HepG2 (cell line): ENCODE measurements around the gene TMEM239. TPM values are rescaled to one million over a fixed set of nuclear protein-coding genes. Genes with fewer than 3 reads are reported as not detected.

Experiments used
- ATAC-seq: fragments of 200-7000 bp; cut with Tn5 transposase; 3 replicates; pipeline ENCODE4 v1.9.1; 2020; ENCODE audit warnings: mild to moderate bottlenecking, moderate library complexity
- BruUV-seq: library from RNA; stranded (reverse); fragments of 400-500 nt; replicated peaks from 2 replicates; lab custom pipeline; 2021; lab: Mats Ljungman, UMichigan
- CTCF ChIA-PET: fragments of 300-600 bp; formaldehyde crosslinking; extraction: SDS; loops from one replicate; lab custom pipeline; 2021; ENCODE audit warnings: low total read pairs, inconsistent platforms, low intra/inter-chr PET ratio; lab: Yijun Ruan, JAX
- POLR2A ChIA-PET: fragments of 350-600 bp; sonication (Branson Sonifier 250); formaldehyde crosslinking; loops from one replicate; lab custom pipeline; 2020; ENCODE audit warnings: antibody characterized with exemption, inconsistent platforms; lab: Yijun Ruan, JAX
- DNase-seq: peaks from one replicate; pipeline ENCODE4 v3.0.0-alpha.2; 2015; ENCODE audit warnings: low spot score
- FAIRE-seq: peaks from 3 replicates; lab custom pipeline; 2011; peaks lifted over from hg19 to GRCh38; lab: Jason Lieb, UNC
- H2AFZ ChIP-seq: one replicate; pipeline ENCODE4 v1.6.1; 2011; ENCODE audit warnings: low read length, inconsistent platforms
- H3K27ac ChIP-seq: fragments of 300-600 bp; 3 replicates; pipeline ENCODE4 v1.8.0; 2011; ENCODE audit warnings: mixed run types, mild to moderate bottlenecking, mixed read lengths, low read length, inconsistent platforms; ENCODE audit not compliant: insufficient read depth; ENCODE audit errors: extremely low read length
- H3K27me3 ChIP-seq, 2 experiments: fragments of 200-600 bp in 1 of 2; 2 replicates in 1 of 2; 3 replicates in 1 of 2; pipeline versions ENCODE4 v1.6.0 to v1.8.0; 2011; ENCODE audit warnings: low read length in 2 of 2, mild to moderate bottlenecking in 2 of 2, moderate library complexity in 2 of 2, inconsistent platforms in 1 of 2; ENCODE audit not compliant: insufficient read depth in 2 of 2, control insufficient read depth in 1 of 2
- H3K36me3 ChIP-seq, 2 experiments: fragments of 200-600 bp in 1 of 2; replicated peaks in 1 of 2; 2 replicates in 1 of 2; 3 replicates in 1 of 2; pipeline versions ENCODE4 v1.5.1 to v1.8.0; 2011; ENCODE audit warnings: low read length in 2 of 2, inconsistent platforms in 1 of 2; ENCODE audit not compliant: insufficient read depth in 2 of 2, control insufficient read depth in 1 of 2
- H3K4me1 ChIP-seq: 2 replicates; pipeline ENCODE4 v1.5.1; 2012; ENCODE audit warnings: low read length, inconsistent platforms; ENCODE audit not compliant: insufficient read depth
- H3K4me2 ChIP-seq: 2 replicates; pipeline ENCODE4 v1.6.0; 2011; ENCODE audit warnings: low read depth, low read length, inconsistent platforms
- H3K4me3 ChIP-seq, 3 experiments: fragments of 200-600 bp in 1 of 3; sonication (generic), shearing (Covaris generic) in 1 of 3; replicated peaks in 1 of 3; 2 replicates each; pipeline ENCODE4 v1.5.1; 2011 to 2016; ENCODE audit warnings: low read length in 3 of 3, inconsistent platforms in 2 of 3, low read depth in 2 of 3, mild to moderate bottlenecking in 2 of 3, control low read depth in 1 of 3, mixed read lengths in 1 of 3; ENCODE audit not compliant: insufficient read depth in 1 of 3
- H3K79me2 ChIP-seq: one replicate; pipeline ENCODE4 v1.6.1; 2011; ENCODE audit warnings: low read length, inconsistent platforms; ENCODE audit not compliant: insufficient read depth
- H3K9ac ChIP-seq: 2 replicates; pipeline ENCODE4 v1.6.0; 2011; ENCODE audit warnings: mild to moderate bottlenecking, low read depth, low read length, inconsistent platforms; ENCODE audit not compliant: insufficient read depth
- H3K9me3 ChIP-seq: 2 replicates; pipeline ENCODE4 v1.5.1; 2012; ENCODE audit warnings: mild to moderate bottlenecking, low read length
- H4K20me1 ChIP-seq: 2 replicates; pipeline ENCODE4 v1.6.0; 2011; ENCODE audit warnings: inconsistent platforms, mild to moderate bottlenecking, low read length, moderate library complexity; ENCODE audit not compliant: insufficient read depth
- HINFP ChIP-seq: sonication (generic); formaldehyde crosslinking; IDR thresholded peaks from 2 replicates; pipeline ENCODE4 v1.4.0; 2020; ENCODE audit warnings: low read depth, mild to moderate bottlenecking, missing genetic modification reagents
- HNF4A ChIP-seq: sonication (generic); formaldehyde crosslinking; IDR thresholded peaks from 2 replicates; pipeline ENCODE4 v1.4.0; 2020; ENCODE audit warnings: missing genetic modification reagents
- KMT2A ChIP-seq: sonication (generic); formaldehyde crosslinking; IDR thresholded peaks from 2 replicates; pipeline ENCODE4 v1.4.0; 2020; ENCODE audit warnings: missing genetic modification reagents
- RORA ChIP-seq: sonication (generic); formaldehyde crosslinking; IDR thresholded peaks from 2 replicates; pipeline ENCODE4 v1.5.0; 2020; ENCODE audit warnings: mild to moderate bottlenecking, missing genetic modification reagents, moderate library complexity
- STAG1 ChIP-seq: sonication (generic); formaldehyde crosslinking; IDR thresholded peaks from 2 replicates; pipeline ENCODE4 v1.4.0; 2020; ENCODE audit warnings: missing genetic modification reagents
- ZNF567 ChIP-seq: sonication (generic); formaldehyde crosslinking; IDR thresholded peaks from 2 replicates; pipeline ENCODE4 v1.8.1; 2023; ENCODE audit warnings: mild to moderate bottlenecking, missing genetic modification reagents, borderline replicate concordance
- ZNF687 ChIP-seq: sonication (generic); formaldehyde crosslinking; IDR thresholded peaks from 2 replicates; pipeline ENCODE4 v1.5.1; 2020; ENCODE audit warnings: mild to moderate bottlenecking, missing genetic modification reagents, moderate library complexity
- ZNF768 ChIP-seq: sonication (generic); formaldehyde crosslinking; IDR thresholded peaks from 2 replicates; pipeline ENCODE4 v1.4.0; 2020; ENCODE audit warnings: missing genetic modification reagents
- ZSCAN9 ChIP-seq: IDR thresholded peaks from 2 replicates; pipeline ENCODE4 v1.6.1; 2016; ENCODE audit warnings: borderline replicate concordance
- WGBS: methylation state at CpG from one replicate; pipeline ENCODE4 v1.1.6; 2017; ENCODE audit warnings: low lambda C conversion rate; 5-methylcytosine and 5-hydroxymethylcytosine counted together
- in situ Hi-C: cut with HindIII; loops from 2 replicates; pipeline ENCODE4 v1.10.0; 2017; ENCODE audit warnings: low pct_unique_long_range_greater_than_20kb; ENCODE audit not compliant: extremely low pct_ligation_motif_present
- intact Hi-C: fragments of 100-400 bp; cut with micrococcal nuclease; formaldehyde crosslinking; loops from one replicate; pipeline ENCODE4 v1.10.0; 2022; ENCODE audit not compliant: unreplicated experiment
- polyA plus RNA-seq, 8 experiments: library from polyadenylated mRNA; depleted of rRNA in 3 of 8; stranded (reverse) in 7 of 8; unstranded in 1 of 8; fragments of >200 nt; fragmentation: Illumina TruSeq in 4 of 8; extraction: Trizol in 4 of 8; gene quantifications; 2 replicates each; pipeline versions ENCODE4 v1.2.1 to v1.2.3, GENCODE V29; 2011 to 2016; ENCODE audit warnings: low read depth in 4 of 8, missing spikeins in 1 of 8, mixed read lengths in 1 of 8; ENCODE audit not compliant: insufficient read depth in 1 of 8
- total RNA-seq, 5 experiments: library from RNA; depleted of rRNA; stranded (reverse); fragments of >200 nt; fragmentation: Illumina TruSeq; extraction: Trizol; gene quantifications; 2 replicates each; pipeline ENCODE4 v1.2.3, GENCODE V29; 2016; ENCODE audit warnings: low read depth in 1 of 5
- TF ChIP-seq, protein P1 (sequence below): sonication (generic); formaldehyde crosslinking; IDR thresholded peaks from 2 replicates; pipeline ENCODE4 v1.4.0; 2020; ENCODE audit warnings: missing genetic modification reagents, mild to moderate bottlenecking, borderline replicate concordance
- TF ChIP-seq, protein P2 (sequence below): sonication (generic); formaldehyde crosslinking; IDR thresholded peaks from 2 replicates; pipeline ENCODE4 v1.9.0; 2022; ENCODE audit warnings: low read depth, missing genetic modification reagents

The TMEM239 gene
- total and polyA plus RNA-seq, 2 of the 13 experiments (the other 11 are each of a cell fraction or from before 2014, with no cell fraction given): not detected

- H3K4me1 ChIP-seq: peaks cover 13% of the 10 kb centered on the region; the same call in 1 of the 2 replicates
- peak; percentile 80 for ATAC-seq
- TF ChIP-seq STAG1 (CRISPR knock-in tag): peak; percentile 70
- no peak for TF ChIP-seq HNF4A (CRISPR knock-in tag)
- peak; percentile 40 for TF ChIP-seq ZNF687 (CRISPR knock-in tag)
- TF ChIP-seq ZSCAN9 (CRISPR knock-in tag): no peak
- TF ChIP-seq, protein P1, sequence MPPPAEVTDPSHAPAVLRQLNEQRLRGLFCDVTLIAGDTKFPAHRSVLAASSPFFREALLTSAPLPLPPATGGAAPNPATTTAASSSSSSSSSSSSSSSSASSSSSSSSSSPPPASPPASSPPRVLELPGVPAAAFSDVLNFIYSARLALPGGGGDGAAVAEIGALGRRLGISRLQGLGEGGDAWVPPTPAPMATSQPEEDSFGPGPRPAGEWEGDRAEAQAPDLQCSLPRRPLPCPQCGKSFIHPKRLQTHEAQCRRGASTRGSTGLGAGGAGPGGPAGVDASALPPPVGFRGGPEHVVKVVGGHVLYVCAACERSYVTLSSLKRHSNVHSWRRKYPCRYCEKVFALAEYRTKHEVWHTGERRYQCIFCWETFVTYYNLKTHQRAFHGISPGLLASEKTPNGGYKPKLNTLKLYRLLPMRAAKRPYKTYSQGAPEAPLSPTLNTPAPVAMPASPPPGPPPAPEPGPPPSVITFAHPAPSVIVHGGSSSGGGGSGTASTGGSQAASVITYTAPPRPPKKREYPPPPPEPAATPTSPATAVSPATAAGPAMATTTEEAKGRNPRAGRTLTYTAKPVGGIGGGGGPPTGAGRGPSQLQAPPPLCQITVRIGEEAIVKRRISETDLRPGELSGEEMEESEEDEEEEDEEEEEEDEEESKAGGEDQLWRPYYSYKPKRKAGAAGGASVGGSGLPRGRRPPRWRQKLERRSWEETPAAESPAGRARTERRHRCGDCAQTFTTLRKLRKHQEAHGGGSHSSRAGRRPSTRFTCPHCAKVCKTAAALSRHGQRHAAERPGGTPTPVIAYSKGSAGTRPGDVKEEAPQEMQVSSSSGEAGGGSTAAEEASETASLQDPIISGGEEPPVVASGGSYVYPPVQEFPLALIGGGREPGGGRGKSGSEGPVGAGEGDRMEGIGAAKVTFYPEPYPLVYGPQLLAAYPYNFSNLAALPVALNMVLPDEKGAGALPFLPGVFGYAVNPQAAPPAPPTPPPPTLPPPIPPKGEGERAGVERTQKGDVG: no peak
- TF ChIP-seq, protein P2, sequence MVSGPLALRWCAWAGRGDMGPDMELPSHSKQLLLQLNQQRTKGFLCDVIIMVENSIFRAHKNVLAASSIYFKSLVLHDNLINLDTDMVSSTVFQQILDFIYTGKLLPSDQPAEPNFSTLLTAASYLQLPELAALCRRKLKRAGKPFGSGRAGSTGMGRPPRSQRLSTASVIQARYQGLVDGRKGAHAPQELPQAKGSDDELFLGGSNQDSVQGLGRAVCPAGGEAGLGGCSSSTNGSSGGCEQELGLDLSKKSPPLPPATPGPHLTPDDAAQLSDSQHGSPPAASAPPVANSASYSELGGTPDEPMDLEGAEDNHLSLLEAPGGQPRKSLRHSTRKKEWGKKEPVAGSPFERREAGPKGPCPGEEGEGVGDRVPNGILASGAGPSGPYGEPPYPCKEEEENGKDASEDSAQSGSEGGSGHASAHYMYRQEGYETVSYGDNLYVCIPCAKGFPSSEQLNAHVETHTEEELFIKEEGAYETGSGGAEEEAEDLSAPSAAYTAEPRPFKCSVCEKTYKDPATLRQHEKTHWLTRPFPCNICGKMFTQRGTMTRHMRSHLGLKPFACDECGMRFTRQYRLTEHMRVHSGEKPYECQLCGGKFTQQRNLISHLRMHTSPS (CRISPR knock-in tag): 0 out of 2 replicates have a peak, but pooled peaks have one; percentile 11
- TF ChIP-seq HINFP: no peak
- no peak for TF ChIP-seq ZNF567 (CRISPR knock-in tag)
- TF ChIP-seq RORA (CRISPR knock-in tag): no peak
- peak; percentile 29; the same call in 1 of the 2 replicates for TF ChIP-seq ZNF768 (CRISPR knock-in tag)
- TF ChIP-seq KMT2A (CRISPR knock-in tag): no peak
Measured at GRCh38 chr20:2816583-2817340, 598 bp downstream of the TMEM239 start.

More at GRCh38 chr20:2816583-2817340, 598 bp downstream of the TMEM239 start:
- H3K36me3 ChIP-seq: no peaks in the 10 kb centered on the region
- POLR2A ChIA-PET: no interaction called here
- in situ Hi-C loops (no loop called here), intact Hi-C loops (loop anchor here (1.0 kb wide), 1 partner anchor 36 kb away; no protein-coding TSS in a partner anchor)
- 0 out of 2 replicates have a peak, but pooled peaks cover 5% of the 10 kb centered on the region for H3K9me3 ChIP-seq
- H2AFZ ChIP-seq: no peak overlapping the region
- DNase-seq (no peak), FAIRE-seq (no peak)
- H3K4me3 ChIP-seq: no peak overlapping the region
- CTCF ChIA-PET: interaction anchor here (1.7 kb wide), 1 partner anchor 35 kb away, joined by 11 read pairs; no protein-coding TSS in a partner anchor
- no TSS peak for BruUV-seq
- H3K79me2 ChIP-seq: no peaks in the 10 kb centered on the region
- H3K9ac ChIP-seq: no peak overlapping the region
- H3K27me3 ChIP-seq: peaks cover 4 to 83% of the 10 kb centered on the region in 2 experiments
- WGBS: 15% methylated on average over 13 of the region's 20 CpGs
- no peak overlapping the region for H3K4me2 ChIP-seq
- no peak overlapping the region for H3K27ac ChIP-seq
- no peaks in the 10 kb centered on the region for H4K20me1 ChIP-seq
